ENCODE data around the gene AKNAD1.

DNA sequence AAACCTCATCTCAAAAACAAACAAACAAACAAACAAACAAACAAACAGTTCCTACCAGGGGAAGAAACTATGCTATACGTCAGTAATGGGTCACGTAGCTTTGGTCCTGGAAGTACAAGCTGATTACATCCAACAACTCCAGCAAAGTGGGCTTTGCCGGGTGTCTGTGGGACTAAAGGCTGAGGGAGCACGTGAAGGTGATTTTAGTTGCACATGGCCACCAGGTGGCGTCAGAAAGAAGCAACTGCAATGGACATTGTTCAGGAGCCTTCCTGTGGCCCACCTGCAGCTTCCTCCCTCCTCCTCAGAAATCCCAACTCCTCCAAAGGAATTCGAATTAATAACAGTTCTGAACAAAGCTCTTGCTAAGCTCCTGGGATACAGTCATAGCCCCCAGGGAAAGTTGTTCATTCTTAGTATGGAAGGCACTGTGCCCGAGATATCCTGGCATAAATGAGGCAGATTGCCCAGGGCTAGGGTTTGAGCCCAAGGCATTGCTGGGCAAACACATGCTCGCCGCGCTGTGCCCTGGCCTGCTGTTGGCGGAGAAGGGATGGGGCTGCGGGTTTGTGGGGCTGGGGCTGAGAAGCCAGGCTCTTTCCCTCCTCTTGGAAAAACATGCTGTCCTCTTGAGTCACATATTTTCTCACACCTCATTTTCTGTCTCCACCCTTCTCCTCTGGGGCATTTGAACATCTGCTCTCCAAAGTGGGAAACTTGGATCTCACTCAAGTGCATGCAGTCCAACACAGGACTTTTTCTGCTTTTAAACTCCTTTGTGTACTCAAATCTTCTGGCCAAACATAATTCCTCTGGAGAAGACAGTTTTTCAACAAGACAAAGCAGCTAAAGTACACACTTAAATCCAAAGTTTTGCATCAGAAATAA is 28.6 kb downstream of the AKNAD1 start:
- TF ChIP-seq USF2 (IDR thresholded peaks at IDR 0.05; ENCODE audit: borderline replicate concordance, low read depth, low read length): no peak
- TF ChIP-seq CTCF (IDR thresholded peaks at IDR 0.05): peak; percentile 61
- TF ChIP-seq REST (IDR thresholded peaks at IDR 0.05; ENCODE audit: low read depth, low read length): no peak
- TF ChIP-seq, protein P1, sequence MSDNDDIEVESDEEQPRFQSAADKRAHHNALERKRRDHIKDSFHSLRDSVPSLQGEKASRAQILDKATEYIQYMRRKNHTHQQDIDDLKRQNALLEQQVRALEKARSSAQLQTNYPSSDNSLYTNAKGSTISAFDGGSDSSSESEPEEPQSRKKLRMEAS (IDR thresholded peaks at IDR 0.05; ENCODE audit: low read depth): no peak
- TF ChIP-seq JUND (IDR thresholded peaks at IDR 0.05): no peak
- no peak for TF ChIP-seq POLR2AphosphoS5 (IDR thresholded peaks at IDR 0.05; ENCODE audit: low read depth, low read length)
- TF ChIP-seq ZBTB33 (IDR thresholded peaks at IDR 0.05; ENCODE audit: borderline replicate concordance, low read depth): no peak
- TF ChIP-seq EP300 (IDR thresholded peaks at IDR 0.05; ENCODE audit: borderline replicate concordance in 1 of 2, low read depth in 1 of 2, low read length in 1 of 2): no peak
- no peak for TF ChIP-seq USF1 (IDR thresholded peaks at IDR 0.05; ENCODE audit: borderline replicate concordance, low read depth)
- TF ChIP-seq EZH2phosphoT487 (IDR thresholded peaks at IDR 0.05; ENCODE audit: borderline replicate concordance, low read depth): no peak
- TF ChIP-seq MXI1 (IDR thresholded peaks at IDR 0.05; ENCODE audit: low read depth, low read length): no peak
- no peak for TF ChIP-seq GABPA (IDR thresholded peaks at IDR 0.05; ENCODE audit: low read depth)
- no peak for TF ChIP-seq MEF2A (IDR thresholded peaks at IDR 0.05; ENCODE audit: borderline replicate concordance, low read depth)
- TF ChIP-seq RCOR1 (IDR thresholded peaks at IDR 0.05; ENCODE audit: low read length): no peak
